Activated CD4-positive, alpha-beta T cell treated with anti-CD3 and anti-CD28 coated beads, Interleukin-2, amount 50 U/mL, for 48 hours (primary cell): ENCODE data around the gene ZNF568.

Source experiments
- DNase-seq, 2 experiments: peaks; one replicate each; pipeline ENCODE4 v3.0.0-alpha.2; 2020

Gene ZNF568

GRCh38 chr19:36915992-36916830, at the start of gene ZNF568, which contains the start of gene ZNF829:
Gene ZNF568 (plus strand): TSS chr19:36916332. CDS start chr19:36922771, 6,439 bp downstream.
Gene ZNF829 (minus strand): TSS chr19:36916291. CDS start chr19:36915167, 1,124 bp downstream.
- peak; percentile 90 to 93 for DNase-seq

GRCh38 chr19:36876993-36877938, 38.9 kb upstream of the ZNF568 start:
- DNase-seq: no peak

DNA sequence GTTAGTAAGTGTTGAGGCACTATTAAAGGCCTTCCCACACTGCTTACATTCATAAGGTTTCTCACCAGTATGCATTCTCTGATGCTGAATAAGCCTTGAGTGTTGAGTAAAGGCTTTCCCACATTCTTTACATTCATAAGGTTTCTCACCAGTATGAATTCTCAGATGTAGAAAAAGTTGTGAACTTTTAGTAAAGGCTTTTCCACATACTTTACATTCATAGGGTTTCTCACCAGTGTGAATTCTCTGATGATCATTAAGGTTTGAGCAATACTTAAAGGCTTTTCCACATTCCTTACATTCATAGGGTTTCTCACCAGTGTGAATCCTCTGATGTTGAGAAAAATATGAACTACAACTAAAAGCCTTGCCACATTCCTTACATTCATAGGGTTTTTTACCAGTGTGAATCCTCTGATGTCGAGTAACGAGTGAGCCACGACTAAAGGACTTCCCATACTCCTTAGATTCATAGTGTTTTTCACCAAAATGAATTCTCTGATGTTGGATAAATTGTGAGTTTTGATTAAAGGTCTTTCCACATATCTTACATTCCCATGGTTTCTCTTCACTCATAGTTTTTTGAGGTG, 24.3 kb upstream of the ZNF568 start:
- DNase-seq: no peak

- no peak for DNase-seq
These were observed 21.2 kb upstream of the ZNF568 start for GRCh38 chr19:36894849-36895383.

GRCh38 chr19:36898422-36898821, 17.7 kb upstream of the ZNF568 start:
- DNase-seq: no peak

GRCh38 chr19:36916991-36917390, 859 bp downstream of the ZNF568 start:
- DNase-seq: no peak

- DNase-seq: no peak
These were observed 2.0 kb downstream of the ZNF568 start for GRCh38 chr19:36918090-36918489.

DNA sequence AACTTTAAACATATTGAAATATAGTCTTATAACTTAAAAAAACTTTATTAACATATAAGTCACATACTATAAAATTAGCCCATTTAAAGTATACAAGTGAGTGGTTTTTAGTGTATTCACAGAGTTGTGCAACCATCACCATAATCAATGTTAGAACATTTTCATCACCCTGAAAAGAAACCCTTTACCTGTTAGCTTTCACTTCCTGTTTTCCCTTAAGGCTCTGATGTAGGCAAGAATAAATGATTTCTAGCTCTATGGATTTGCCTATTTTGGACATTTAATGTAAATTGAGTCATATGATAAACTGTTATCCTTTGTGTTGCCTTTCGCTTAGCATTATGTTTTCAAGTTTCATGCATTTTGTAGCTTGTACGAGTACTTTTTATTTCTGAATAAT, 15.6 kb downstream of the ZNF568 start:
- DNase-seq: no peak

DNA sequence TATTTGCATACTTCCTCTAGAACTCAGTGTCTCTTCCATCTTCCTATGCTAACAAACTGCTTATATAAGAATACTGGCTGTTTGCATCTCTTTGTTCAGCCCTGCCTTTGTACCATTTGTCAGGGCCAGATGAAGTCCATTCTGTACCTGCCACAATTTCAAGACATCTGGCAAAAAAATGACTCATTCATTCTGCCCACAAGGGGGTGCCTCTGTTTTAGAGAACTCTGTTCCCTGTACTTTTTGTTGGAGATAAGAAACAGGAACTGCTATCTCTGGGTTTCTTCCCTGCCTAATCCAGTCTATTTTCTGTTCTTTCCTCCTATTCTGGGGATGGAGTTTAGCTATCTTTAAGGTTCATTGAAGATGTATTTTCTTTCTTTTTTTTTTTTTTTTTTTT, 23.0 kb downstream of the ZNF568 start:
- DNase-seq: no peak

DNA sequence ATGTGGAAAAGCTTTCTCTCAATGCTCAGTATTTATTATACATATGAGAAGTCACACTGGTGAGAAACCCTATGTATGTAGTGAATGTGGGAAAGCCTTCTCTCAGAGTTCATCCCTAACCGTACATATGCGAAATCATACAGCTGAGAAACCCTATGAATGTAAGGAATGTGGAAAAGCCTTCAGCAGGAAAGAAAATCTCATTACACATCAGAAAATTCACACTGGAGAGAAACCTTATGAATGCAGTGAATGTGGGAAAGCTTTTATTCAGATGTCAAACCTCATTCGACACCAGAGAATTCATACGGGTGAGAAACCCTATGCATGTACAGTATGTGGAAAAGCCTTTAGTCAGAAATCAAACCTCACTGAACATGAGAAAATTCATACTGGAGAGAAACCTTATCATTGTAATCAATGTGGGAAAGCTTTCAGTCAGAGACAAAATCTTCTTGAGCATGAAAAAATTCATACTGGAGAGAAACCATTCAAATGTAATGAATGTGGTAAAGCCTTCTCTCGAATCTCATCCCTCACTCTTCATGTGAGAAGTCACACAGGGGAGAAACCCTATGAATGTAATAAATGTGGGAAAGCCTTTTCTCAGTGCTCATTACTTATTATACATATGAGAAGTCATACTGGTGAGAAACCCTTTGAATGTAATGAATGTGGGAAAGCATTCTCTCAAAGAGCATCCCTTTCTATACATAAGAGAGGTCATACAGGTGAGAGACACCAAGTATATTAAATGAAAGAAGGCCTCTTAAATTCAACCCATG, 34.4 kb downstream of the ZNF568 start:
- DNase-seq: no peak

GRCh38 chr19:36962346-36962745, 46.2 kb downstream of the ZNF568 start:
- no peak for DNase-seq

DNA sequence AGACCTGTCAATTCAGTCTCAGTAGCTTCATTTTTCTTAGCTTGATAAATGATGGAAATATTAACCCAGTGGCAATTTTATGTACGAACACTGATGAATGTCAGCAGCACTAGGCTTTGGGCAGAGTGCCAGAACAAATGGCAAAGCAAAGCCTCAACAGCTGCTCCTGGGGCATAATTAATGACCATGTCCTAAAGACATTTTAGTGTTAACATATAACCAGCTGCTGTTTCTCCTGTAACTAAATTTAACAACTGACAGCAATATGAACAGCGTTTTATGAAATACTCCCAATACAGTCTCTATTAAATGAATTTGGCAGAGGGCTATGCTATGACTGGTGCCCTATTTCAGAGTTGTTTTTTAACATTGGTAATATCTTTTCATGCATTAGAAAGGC, 47.1 kb downstream of the ZNF568 start:
- DNase-seq: no peak

DNA sequence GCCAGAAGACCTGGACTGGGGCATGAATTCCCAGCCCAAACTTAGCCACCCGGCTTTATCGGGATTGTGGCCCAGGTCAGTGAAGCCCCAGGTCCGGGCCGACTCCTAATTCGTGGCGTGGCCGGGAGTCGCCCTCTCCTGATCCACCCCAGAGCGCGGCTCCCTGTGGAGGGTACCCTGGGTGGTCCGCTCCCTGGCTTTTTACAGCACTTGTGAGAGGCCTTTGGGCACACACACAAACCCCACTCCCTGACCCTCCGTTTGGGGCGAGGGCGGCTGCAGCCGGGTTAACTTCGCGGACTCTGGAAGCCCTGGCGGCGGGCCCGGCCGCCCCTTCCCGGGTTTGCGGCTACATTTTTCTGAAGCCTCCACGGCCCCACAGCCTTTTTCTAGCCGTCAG, 56.4 kb downstream of the ZNF568 start:
- DNase-seq: no peak

GRCh38 chr19:36973021-36973843, 57.1 kb downstream of the ZNF568 start:
- DNase-seq: peak; percentile 78 to 83

DNA sequence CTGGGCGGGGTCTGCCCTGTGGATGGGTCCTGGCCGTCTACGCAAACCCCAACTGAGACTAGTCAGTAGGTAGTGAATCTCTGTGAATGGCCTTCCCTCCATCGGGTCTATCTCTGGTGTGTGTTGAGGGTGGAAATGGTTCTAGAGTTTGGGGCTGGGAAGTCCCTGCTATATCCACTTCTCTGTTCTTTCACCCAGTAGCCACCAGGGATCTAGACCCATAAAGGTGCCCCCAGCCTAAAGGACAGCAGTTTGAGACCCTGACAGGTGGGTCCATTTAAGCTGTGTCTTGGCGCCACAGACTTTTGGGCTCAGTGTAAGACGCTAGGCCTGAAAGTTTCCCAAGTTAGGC, 57.7 kb downstream of the ZNF568 start:
- no peak for DNase-seq

DNA sequence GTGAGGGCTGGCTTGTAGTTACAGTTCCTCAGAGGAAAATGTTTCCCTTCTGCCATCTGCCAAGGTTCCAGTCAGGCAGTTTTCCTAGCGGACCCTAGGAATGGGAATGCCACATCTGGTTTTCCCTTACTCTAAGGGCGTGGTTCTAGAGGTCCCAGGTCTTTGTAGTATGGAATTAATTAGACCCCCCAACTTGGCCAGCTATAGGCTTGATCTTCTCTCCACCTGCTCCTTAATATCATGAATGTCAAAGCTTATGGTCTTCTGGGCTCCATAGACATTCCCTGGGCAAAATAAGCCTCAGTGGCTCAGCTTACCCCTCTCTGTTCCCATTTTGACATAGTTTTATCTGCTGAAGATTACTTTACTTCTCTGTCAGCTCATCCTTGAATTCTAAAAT, 70.0 kb downstream of the ZNF568 start:
- no peak for DNase-seq

DNA sequence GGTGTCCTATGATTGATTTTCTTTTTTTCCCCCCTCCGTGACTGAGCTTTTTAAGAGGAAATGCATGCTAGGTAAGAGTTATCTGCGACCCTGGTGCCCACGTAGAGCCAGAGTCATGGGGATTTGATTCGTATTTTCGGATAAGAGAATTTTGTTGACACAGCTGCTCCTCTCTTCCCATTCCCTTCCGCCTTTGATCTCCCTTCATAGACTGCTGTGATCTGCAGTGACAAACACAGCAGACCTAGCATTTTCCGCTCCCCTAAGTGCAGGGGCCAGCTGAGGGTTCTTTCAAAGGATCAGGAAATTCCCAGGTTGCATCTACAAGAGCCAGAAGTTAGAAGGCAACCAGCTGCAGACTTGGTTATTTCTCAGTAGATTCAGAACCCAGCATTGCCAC, 70.5 kb downstream of the ZNF568 start:
- DNase-seq: no peak

- no peak for DNase-seq
These were observed 71.0 kb downstream of the ZNF568 start for GRCh38 chr19:36987091-36987490.

- no peak for DNase-seq
These were observed 81.2 kb downstream of the ZNF568 start for GRCh38 chr19:36997152-36997842.

- DNase-seq: no peak
These were observed 81.7 kb downstream of the ZNF568 start for GRCh38 chr19:36997843-36998235.

GRCh38 chr19:36999313-36999712, 83.2 kb downstream of the ZNF568 start:
- no peak for DNase-seq
